ENCODE measurements around the gene NR2F2.

The NR2F2 gene

DNA sequence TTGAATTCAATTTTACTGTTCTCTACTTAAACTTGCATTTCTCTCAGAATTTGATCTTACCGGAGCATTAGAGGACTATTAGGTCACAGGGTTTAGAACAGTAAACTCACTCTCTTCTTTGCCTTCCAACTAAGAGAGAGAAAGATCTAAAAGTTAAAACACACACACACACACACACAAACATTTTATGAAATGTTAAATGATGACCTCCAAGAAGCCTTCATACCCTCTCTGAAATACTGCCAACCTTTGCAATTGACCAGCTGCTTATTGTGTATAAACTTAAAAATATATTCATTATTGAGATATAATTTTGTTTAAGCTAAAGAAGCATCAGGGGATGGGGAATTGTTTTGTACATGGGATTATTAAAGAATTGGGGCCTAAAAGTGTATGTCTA is 15.5 kb upstream of the NR2F2 start:
- no peak for DNase-seq (ENCODE audit: low read depth)
- TF ChIP-seq, protein P1, sequence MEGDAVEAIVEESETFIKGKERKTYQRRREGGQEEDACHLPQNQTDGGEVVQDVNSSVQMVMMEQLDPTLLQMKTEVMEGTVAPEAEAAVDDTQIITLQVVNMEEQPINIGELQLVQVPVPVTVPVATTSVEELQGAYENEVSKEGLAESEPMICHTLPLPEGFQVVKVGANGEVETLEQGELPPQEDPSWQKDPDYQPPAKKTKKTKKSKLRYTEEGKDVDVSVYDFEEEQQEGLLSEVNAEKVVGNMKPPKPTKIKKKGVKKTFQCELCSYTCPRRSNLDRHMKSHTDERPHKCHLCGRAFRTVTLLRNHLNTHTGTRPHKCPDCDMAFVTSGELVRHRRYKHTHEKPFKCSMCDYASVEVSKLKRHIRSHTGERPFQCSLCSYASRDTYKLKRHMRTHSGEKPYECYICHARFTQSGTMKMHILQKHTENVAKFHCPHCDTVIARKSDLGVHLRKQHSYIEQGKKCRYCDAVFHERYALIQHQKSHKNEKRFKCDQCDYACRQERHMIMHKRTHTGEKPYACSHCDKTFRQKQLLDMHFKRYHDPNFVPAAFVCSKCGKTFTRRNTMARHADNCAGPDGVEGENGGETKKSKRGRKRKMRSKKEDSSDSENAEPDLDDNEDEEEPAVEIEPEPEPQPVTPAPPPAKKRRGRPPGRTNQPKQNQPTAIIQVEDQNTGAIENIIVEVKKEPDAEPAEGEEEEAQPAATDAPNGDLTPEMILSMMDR (IDR thresholded peaks at IDR 0.05; ENCODE audit: insufficient read depth, low read depth, low read length, missing control alignments) = no peak
- H3K4me3 ChIP-seq (ENCODE audit: low read depth, low read length) = no peak overlapping the region

DNA sequence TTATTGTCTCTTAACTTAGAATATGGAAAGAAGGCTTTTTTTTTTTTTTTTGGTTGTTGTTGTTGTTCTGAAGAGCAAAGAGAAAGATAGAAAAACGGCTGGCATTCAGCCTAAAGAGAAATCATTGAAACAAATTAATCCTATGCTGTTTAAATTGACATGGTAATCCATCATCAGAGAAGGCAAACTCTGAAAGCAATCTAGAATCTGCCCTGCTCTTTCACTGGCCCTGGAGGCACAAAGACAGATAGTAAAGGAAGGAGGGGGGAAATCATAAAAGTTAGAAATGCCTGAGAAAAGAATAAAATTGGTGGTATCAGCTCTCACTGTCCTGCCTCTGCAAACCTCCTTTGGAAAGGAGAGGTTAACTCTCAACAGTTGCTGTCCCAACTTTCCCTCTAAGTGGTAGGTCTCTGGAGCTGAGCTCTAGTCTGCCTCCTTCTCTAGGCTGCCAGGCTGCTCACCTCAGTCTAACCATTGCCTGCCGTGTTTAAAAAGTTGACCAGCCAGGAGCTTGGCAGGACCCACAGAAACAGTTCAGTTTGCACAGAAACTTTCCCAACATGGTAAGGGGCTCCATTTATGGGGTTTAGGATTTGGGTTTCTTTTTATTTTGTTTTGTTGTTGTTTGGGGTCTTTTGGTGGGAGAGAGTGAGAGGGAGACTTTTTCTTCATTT is 13.4 kb upstream of the NR2F2 start:
- DNase-seq (ENCODE audit: low read depth) = no peak
- no peak overlapping the region for H3K4me3 ChIP-seq (ENCODE audit: low read depth, low read length)
- TF ChIP-seq, protein P1 (IDR thresholded peaks at IDR 0.05; ENCODE audit: insufficient read depth, low read depth, low read length, missing control alignments) = no peak

DNA sequence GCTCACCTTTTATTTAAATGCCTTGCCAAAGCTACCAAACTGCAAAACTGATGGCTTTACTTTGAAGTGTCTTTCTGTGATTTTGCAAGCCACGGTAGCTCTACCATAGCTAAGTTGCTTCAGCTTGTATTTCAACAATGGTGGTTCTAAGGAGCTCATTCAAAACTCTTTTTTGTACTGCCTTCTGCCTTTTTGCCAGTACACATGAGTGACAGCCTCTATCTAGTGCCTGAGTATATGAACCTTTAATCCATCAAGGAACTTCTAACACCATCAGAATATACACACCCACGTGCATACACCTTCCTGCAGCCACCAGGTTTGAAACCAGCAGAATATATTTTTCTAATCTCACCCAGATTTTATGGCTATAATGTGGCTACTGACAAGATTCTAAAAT is 10.4 kb upstream of the NR2F2 start:
- DNase-seq (ENCODE audit: low read depth) = no peak
- TF ChIP-seq, protein P1 (IDR thresholded peaks at IDR 0.05; ENCODE audit: insufficient read depth, low read depth, low read length, missing control alignments) = no peak
- H3K4me3 ChIP-seq (ENCODE audit: low read depth, low read length) = no peak overlapping the region

DNA sequence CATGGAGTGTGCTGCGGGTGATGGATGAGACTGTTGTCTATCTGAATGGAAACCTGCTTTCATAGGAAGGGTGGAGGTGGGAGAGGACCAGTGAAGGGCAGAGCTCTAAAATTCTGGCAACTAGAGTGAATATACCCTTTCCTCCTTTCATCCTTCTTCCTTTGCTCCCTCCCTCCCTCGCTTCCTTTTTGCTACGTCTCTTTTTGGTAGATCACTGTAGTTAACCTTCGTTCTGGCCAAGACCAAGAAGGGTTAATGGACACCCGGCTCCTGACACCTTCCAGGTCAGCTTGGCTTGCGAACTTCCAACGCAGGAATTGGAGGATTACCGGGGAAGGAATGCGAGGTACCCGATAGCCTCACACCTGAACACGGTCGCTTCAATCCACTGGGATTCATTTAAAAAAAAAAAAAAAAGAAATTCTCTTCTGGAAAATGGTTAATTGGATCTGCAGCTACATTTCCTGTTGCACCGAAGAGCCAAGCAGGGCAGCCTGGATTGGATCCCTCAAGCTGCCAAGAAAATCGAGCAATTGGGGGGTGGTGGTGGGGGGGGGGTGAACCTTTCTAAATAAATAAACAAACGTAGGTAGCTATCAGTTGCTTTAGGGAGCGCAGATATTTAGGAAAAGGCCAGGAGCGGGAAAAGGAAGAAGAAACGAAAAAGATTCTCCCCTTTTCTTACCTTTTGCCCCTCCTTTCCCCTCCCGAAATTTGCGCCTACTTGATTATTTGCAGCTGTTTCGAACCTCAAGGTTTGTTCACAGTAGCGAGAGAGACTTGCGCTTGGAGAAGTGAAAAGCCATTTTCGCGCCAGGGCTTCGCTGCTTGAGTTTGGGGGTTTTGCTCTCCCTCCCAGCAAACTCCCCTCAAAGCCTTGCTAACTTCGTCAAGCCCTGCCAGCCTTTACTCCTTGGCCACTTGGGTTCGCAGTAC is 9.5 kb upstream of the NR2F2 start:
- no peak for DNase-seq (ENCODE audit: low read depth)
- TF ChIP-seq, protein P1 (IDR thresholded peaks at IDR 0.05; ENCODE audit: insufficient read depth, low read depth, low read length, missing control alignments) = no peak
- H3K4me3 ChIP-seq (ENCODE audit: low read depth, low read length) = no peak overlapping the region

DNA sequence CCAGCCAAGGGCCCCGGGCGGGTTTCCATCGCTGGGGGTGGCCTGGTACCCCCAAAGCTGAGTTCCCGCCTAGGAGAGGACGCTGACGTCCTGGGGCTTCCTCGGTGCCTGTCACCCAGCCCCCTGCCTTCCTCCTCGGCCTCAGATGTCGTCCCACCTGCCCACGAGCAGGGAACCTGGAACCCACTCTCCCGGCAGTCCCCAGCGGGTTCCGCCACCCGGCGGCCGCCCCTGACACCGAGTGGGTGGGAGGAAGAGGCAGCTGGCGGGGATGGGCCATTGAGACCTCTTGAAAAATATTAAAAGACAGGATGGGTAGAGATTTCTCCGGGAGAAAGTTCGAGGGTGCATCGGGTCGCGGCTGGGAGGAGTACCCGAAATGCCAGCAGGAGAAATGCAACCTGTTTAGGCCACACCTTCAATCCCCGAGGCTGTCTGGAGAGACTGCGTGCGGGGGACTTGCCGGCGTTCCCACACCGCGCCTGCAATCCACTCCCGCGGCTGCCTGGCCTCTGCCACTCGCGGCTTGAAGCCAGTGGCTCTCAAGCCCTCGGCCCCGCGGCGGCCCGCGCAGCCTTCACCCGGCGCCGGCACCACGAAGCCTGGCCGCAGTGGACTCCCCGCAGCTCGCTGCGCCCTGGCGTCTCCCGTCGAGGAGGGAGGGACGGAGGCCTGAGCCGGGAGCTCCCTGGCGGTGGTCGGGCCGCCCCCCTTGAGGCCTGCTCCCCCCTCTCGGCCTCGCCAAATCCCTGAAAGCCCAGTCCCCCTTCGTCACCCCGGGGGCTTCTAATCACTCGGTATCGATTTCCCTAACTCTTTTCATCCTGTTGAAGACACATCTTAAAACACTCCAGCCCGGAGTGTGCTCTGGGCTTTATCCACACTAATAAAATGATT is 8.6 kb upstream of the NR2F2 start:
- TF ChIP-seq, protein P1 (IDR thresholded peaks at IDR 0.05; ENCODE audit: insufficient read depth, low read depth, low read length, missing control alignments) = no peak
- no peak for DNase-seq (ENCODE audit: low read depth)
- H3K4me3 ChIP-seq (ENCODE audit: low read depth, low read length) = no peak overlapping the region

DNA sequence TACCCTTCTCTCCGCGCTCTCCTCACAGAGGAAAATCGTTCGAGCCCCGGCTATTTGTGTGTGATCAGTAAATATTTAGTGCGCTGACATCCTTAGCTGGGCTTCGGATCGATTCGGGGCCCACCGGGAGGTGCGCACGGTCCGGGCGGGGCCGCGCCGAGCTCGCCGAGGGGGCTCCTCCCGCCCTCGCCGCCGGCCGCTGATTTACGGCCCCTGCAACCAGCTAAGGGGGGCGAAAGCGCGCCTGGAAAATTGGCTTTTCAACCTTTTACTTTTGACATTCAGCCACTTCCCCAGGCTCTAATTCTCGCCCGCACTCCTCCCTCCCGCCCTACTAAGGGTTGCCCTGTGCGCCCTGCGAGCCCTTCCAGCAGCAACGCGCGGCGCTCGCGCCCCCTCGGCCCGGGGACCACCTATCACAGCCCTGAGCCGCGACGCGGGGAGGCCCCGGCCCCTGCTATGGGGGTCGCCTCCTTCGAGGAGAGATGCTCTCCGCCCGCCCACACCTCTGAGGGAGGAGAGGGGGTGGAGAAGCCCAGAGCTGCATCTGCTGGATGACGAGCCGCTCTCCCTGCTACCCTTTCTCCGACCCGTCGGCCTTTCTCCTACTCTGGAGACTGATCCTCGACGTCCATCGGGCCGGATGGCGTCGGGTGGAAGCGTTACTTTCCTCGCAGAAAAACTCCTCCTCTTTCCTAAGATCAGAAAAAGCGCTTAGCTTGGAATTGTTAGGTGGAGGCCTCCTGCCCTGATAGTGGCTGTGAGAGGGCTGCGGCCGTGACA is 7.8 kb upstream of the NR2F2 start:
- DNase-seq (ENCODE audit: low read depth) = no peak
- TF ChIP-seq, protein P1 (IDR thresholded peaks at IDR 0.05; ENCODE audit: insufficient read depth, low read depth, low read length, missing control alignments) = no peak
- H3K4me3 ChIP-seq (ENCODE audit: low read depth, low read length) = no peak overlapping the region

Measured in GM12865 (cell line).